HG03159 (cell line): Measurements from ENCODE around the gene TTC23L.

Experiments
- ATAC-seq: cut with Tn5 transposase; IDR thresholded peaks from one replicate; pipeline ENCODE4 v1.9.1; 2021; ENCODE audit warnings: mild to moderate bottlenecking, moderate library complexity; ENCODE audit not compliant: unreplicated experiment

Gene TTC23L

DNA sequence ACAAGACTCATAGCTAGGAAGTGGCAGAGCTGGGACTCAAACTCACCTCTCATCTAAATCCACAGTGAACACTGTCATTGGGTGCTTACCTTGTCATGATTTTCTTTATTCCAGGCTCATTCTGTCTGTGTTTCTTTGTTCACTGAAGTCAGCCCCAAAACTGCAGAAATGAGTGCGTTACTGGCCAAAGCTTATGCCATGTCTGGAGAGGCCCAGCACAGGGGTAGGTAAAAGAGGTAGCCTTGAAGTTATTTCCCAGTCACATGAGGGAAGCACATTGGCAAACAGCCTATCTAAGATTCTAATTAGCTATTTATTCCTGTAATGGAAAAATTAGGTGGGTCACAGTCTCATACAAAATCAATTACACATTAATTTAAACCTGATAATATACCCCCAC lies 29.8 kb downstream of the TTC23L start:
- ATAC-seq = no peak

DNA sequence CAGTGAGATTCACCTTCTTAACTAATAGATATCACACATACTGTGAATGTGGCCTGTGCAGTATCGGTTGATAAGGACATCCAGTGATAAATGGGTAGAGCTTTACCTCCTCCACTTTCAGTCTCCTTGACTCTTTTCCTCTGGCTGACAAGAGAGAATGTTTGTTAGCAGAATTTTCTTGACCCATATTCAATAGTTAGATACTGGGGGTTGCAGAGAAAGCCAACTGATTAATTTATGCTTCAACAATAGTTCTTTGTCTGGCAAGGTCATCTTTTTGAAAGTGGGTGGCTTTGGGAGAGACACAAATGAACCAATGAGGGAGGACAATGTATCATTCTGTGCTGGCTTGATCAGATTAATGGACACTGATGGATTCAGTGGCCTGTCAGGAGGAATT lies 30.3 kb downstream of the TTC23L start:
- ATAC-seq = no peak

DNA sequence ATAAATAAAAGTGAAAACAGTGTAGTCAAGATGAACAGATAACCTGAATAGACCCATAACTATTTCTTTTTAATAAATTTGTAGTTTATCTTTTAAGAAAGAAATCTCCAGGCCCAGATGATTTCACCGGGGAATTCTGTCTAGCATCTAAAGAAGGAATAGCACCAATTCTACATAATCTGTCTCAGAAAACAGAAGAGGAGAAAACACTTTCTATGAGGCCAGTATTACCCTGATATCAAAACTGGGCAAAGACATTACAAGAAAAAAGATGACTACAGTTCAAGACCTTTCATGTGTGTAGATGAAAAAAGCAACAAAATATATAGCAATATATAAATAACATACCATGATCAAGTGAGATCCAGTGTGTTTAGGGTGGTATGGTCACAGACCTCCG lies 31.4 kb downstream of the TTC23L start:
- no peak for ATAC-seq

- ATAC-seq = no peak
These were observed 37.3 kb downstream of the TTC23L start for GRCh38 chr5:34876275-34876674.

DNA sequence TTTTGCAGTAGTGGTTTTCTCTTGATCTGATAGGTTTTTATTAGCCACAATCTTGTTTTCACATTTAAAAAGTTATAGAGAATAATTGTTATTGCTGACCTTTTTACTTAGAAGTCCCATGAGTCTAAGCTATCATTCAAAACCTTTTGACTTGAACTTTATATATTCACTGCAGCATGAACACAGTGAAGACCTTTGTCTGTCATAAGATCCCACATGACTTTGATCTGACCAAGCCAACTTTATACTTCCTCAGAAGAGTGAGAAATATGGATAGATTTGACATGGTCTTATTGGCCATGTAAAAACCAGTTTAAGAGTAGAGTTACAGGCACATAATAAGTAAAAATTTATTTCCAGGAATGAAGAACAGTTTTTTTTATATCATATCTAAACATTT lies 42.3 kb downstream of the TTC23L start:
- ATAC-seq = no peak

GRCh38 chr5:34886392-34887119 lies 47.6 kb downstream of the TTC23L start:
- ATAC-seq = no peak

- no peak for ATAC-seq
These were observed 50.4 kb downstream of the TTC23L start for GRCh38 chr5:34889394-34889793.

- no peak for ATAC-seq
These were observed 53.0 kb downstream of the TTC23L start for GRCh38 chr5:34891981-34892380.

GRCh38 chr5:34892414-34892813 lies 53.5 kb downstream of the TTC23L start:
- ATAC-seq = no peak

- ATAC-seq = no peak
These were observed 55.8 kb downstream of the TTC23L start for GRCh38 chr5:34894716-34895115.

- no peak for ATAC-seq
These were observed 56.9 kb downstream of the TTC23L start for GRCh38 chr5:34895641-34896419.

DNA sequence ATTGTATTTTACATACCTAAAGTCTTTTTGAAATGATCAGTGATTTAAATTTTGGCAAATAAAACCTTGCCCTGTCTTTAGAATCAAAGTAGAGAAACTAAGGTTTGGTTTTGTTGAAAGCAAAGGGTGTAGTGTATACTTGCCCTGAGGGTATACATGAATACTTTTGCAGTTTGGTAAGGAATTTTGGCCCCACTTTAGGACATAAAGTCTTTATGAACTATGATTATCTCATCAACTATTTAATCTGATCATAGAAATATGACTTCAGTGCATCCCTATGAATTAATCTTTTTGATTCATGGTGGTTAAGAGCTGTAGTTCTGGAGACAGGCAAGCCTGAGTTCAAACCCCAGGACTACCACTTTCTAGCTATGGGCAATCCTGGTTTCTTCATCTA lies 58.7 kb downstream of the TTC23L start:
- no peak for ATAC-seq

GRCh38 chr5:34898258-34898895 lies 59.4 kb downstream of the TTC23L start:
- peak; percentile 92 for ATAC-seq

DNA sequence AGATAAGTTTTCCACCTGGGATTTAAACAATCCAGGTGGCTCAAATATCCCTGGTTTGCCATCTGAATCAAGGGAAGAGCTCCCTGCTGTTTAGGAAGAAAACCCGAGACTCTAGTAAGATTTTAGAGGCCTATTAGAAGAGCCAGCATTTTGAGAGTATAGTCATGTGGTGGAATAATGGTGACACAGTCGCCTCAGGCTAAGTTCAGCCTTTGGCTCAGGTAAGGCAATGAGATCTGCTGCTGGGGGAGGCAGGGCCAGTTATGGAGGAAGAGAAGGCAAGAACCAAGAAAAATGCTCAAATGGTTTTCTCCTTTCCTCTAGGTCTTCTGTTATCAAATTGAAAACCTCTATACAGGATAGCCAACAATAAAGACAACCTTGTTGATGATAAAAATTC lies 60.1 kb downstream of the TTC23L start:
- no peak for ATAC-seq

GRCh38 chr5:34900652-34901051 lies 61.7 kb downstream of the TTC23L start:
- no peak for ATAC-seq

DNA sequence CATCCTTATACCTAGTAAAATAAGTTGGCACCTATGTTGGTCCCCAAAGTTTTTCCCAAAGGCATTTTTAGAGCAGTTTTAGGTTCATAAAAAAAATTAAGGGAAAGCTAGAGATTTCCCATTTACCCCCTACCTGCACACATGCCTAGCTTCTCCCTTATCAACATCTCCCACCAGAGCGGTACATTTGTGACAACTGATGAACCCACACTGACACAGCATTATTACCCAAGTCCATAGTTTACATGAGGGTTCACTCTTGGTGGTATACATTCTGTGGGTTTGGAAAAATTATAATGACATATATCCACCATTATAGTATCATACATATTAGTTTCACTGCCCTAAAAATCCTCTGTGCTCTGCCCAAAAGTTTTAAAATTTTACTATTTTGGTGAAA lies 64.3 kb downstream of the TTC23L start:
- no peak for ATAC-seq

- no peak for ATAC-seq
These were observed 66.6 kb downstream of the TTC23L start for GRCh38 chr5:34905564-34905963.

DNA sequence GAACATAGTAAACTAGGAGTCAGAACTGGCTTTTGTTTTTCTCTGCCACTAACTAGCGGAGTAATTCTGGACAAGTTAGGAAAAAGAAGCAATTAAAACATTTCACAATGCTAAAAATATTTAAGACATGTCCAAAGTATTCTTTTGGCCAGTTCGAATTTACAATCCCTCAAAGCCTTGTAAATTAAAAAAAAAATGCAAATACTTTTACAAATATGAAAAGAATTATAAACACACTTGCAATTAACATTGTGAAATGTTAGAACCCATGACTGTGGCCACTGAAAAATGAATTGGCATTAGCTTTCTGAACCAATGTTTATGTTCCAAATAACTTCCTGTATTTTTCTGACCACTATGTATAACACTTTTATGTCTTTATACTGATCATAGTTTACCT lies 74.1 kb downstream of the TTC23L start:
- ATAC-seq = no peak

DNA sequence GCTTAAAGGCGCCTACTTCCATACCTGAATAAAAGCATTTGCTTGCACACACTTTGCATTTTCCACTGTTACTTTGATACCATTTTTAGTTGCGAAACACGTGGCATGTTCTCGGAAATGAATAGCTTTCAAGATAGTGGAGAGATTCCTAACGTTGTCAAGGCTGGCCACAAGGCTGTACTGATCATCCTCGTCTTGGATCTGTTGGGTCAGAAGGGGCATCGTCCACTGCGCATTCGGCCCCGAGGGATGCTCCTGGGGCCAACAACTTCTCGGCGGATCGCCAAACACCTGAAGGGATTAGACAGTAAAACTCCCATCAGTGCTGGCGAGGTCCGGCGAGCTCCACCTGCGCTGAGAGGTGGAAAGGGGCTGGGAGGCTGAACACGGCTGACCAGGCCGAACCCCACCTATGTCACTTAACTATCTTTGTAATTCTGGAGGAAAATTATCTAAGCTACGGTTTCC lies 75.7 kb downstream of the TTC23L start:
- peak; percentile 12 for ATAC-seq

DNA sequence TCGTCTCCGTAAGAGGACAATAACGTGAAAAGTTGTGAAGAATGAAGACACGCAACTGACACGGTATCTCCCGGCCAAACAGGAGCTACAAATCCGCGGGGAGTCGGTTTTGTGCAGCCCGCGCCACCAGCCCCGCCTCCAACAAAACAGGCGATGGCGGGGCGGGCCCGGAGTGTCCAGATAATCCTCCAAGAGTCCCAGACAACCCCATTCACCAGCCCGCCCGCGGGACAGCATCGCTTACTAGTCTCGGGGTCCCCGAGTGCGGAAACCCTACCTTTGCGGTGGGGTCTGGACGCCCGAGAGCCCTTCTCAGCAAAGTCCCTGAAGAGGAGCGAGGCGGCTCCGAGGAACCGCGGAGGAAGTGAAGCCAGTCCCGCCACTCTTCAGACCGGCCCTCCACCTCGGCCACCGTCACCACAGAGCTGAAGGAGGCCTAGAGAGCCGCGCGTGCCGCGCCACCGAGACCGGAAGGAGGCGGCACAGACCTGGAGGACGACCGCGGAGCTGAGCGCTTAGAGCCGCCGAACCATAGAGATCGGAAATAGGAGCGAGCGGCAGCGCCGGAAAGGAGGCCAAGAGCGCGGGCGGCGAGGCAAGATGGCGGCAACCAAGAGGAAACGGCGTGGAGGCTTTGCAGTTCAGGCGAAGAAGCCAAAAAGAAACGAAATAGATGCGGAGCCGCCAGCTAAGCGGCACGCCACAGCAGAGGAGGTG lies 76.3 kb downstream of the TTC23L start, which contains the start of the genes BRIX1 and RAD1:
TSS of gene BRIX1 (plus strand) at position 573 of the 717 bp plus-strand sequence. CDS start at position 601, 28 bp downstream.
TSS of gene RAD1 (minus strand) at position 366 of the 717 bp plus-strand sequence. CDS start 612 bp downstream, outside the sequence.
- peak; percentile 98 for ATAC-seq

DNA sequence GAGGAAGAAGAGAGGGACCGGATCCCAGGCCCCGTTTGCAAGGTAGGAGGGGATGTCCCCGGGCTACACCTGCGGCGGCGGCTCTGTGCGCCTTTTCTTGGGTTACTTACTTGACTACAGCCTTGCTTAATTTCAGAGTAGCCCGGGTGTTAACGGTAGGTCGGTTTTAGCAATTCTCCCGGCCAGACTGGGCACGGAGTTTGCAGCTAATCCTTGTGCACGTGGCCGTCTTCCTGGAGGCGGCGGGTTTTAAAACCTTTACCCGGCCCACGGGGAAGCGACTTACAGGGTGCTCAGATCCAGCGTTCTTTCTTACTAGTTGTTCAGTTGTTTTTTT lies 76.9 kb downstream of the TTC23L start:
- peak; percentile 20 for ATAC-seq
